HG03354 (cell line): Measurements from ENCODE around the gene FOXN3.

ENCODE experiments used
- ATAC-seq: cut with Tn5 transposase; IDR thresholded peaks from one replicate; pipeline ENCODE4 v1.9.1; 2021; ENCODE audit warnings: mild to moderate bottlenecking; ENCODE audit not compliant: unreplicated experiment, poor library complexity, severe bottlenecking

The FOXN3 gene

GRCh38 chr14:89368490-89369477 lies 48.2 kb downstream of the FOXN3 start:
- no peak for ATAC-seq

DNA sequence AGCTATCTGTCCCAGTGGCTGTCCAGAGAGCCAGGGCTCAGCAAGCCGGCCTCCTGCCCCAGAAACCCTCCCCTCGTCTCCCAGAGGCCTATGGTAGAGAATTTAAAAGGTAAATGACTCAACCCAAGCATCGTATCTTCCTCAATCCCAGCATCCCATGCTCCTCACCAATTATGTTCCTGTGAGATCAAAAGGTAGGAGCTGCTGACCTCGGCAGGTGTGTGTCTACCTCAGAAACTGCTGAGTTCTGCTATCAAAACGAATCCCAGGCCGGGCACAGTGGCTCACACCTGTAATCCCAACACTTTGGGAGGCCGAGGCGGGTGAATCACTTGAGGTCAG lies 49.3 kb downstream of the FOXN3 start:
- no peak for ATAC-seq

DNA sequence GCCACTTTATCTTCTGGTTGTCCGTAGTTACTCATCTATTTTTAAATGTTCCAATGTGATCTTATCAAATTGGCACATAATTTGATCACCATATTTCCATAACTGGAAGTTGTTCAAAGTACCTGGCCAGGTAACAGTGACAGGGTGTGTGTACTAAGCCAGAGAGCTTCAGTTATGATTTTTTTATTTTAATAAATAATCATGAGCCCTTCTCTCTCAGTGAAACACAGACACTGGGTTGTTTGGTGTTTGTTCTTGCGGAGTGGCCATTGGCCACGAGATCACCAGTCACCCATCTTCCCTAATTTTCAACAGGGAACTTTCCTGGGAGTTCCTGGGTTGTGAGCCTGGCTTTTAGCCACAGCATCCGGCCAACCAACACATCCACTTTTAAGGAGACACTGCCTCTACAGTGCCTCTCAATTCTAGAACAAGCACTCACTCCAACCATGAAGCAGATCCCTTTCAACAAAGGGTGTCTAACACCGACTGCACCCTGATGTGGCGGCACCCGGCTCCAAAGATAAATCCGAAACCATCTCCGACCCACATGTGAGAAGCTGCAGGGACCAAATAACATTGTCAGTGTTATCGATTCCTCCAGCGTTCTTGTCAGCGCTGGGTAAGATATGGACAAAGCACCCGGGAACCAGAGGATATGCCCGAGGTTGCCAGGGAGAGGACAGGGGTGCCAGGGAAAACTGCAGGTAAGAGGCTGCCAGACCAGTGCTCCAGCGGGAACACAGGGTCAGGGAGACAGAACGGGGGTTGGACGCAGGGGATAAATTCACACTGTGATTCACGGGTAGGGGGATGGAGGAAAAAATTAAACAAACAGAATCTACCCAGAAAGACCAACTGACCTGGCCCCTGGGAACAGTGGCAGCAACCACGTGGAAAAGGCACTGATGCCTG lies 49.9 kb downstream of the FOXN3 start:
- no peak for ATAC-seq

- ATAC-seq = peak; percentile 95
These were observed 51.8 kb downstream of the FOXN3 start for GRCh38 chr14:89365061-89365801.

- ATAC-seq = no peak
These were observed 52.7 kb downstream of the FOXN3 start for GRCh38 chr14:89364316-89364715.

DNA sequence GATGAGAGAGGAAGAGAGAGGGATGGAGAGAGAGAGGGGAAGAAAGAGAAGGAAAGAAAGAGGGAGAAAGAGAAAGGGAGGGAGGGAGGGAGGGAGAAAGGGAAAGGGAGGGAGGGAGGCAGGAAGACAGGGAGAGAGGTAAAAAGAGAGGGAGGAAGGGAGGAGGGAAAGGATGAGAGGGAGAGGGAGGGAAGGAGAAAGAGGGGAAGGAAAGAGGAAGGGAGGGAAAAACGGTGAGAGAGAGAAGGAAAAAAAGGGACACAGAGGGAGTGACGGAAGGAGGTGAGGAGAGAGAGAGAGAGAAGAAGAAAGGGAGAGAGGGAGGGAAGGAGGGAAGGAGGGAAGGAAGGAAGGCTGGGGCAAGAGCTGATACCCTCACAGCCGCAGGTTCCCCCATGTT lies 56.8 kb downstream of the FOXN3 start:
- ATAC-seq = no peak

GRCh38 chr14:89359477-89360222 lies 57.4 kb downstream of the FOXN3 start:
- no peak for ATAC-seq

- ATAC-seq = no peak
These were observed 59.3 kb downstream of the FOXN3 start for GRCh38 chr14:89357655-89358297.

DNA sequence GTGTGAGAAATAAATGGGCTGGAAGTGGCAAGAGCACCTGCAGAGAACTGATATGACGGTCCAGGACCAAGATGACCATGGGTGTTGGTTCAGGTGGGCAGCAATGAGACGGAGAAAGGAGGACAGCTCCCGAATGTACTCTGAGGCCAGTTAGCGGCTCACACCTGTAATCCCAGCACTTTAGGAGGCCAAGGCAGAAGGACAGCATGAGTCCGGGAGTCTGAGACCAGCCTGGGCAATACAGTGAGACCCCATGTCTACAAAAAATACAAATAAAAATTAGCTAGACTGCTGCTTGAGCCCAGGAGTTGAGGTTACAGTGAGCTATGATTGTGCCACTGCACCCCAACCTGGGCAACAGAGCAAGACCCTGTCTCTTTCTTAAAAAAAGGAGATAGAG lies 60.1 kb downstream of the FOXN3 start:
- no peak for ATAC-seq

DNA sequence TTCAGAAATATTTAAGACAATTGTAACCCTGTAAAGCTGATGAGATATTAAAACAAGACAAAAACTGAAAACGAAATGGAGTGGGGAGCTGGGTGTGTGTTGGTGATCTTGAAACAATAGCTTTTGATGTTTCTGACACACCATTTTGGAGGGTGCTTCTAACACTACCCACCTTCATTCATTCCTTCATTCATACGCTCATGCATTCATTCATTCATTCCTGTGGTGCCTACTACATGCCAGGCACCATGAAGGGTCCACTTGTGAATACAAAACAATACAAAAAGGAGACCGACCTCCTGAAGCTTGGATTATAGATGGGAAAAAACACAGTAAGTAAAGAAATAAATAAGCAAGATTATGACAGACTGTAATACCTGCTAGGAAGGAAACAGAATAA lies 60.5 kb downstream of the FOXN3 start:
- no peak for ATAC-seq

DNA sequence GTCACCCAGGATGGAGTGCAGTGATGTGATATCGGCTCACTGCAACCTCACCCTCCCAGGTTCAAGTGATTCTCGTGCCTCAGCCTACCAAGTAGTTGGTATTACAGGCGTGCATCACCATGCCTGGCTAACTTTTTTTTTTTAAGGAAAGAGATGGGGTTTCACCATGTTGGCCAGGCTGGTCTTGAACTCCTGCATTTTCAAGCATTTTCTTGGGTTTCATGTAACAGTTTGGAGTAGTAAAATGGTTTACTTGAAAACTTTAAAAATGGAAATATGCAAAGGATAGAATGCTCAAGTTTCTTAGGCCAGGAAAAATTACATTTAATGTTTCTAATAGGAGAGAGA lies 63.3 kb downstream of the FOXN3 start:
- ATAC-seq = no peak

GRCh38 chr14:89352976-89353765 lies 63.9 kb downstream of the FOXN3 start:
- ATAC-seq = no peak

DNA sequence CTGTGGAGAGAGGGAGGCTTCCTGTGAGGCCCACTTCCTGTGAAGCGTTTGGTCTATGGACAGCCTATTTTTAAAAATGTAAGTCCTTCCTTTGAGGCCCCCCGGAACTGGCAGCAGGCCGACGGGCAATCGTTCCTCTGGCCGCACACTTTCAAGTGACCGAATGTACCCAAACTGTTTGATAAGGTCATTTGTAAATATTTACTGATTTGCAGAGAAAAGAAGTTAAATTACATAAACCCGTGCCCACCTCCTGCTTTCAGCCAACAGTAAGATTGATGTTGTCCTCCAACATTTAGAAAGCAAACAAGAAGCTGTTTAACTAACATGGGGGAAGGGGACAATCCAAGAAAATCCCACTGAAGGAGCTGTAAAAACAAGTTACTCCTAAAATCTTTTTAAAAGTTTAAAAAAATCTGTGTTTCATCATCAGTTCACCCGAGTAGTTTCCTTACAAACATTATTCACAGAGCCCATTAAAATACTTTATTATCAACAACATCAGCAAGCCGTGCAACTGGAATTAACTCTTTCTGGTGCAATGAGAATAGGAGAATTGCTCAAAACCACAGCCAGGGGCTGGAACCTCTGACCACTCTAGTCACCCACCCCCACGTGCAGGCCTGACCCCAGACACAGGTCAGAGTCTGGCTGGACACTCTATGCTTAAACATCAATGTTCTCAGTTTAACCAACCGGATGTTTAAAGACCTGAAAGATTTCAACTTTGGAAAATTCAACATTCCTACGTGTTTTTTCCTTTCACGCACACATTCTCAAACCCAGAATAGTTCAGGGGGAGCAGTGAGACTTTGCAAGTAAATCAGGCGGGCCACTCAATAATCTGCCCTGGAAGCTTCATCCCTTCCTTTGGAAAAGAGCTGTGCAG lies 65.3 kb downstream of the FOXN3 start:
- peak; percentile 84 for ATAC-seq

GRCh38 chr14:89351221-89351515 lies 65.9 kb downstream of the FOXN3 start:
- no peak for ATAC-seq

GRCh38 chr14:89350152-89350551 lies 66.9 kb downstream of the FOXN3 start:
- ATAC-seq = no peak

- no peak for ATAC-seq
These were observed 67.6 kb downstream of the FOXN3 start for GRCh38 chr14:89349171-89350008.

- no peak for ATAC-seq
These were observed 68.3 kb downstream of the FOXN3 start for GRCh38 chr14:89348722-89349121.
